ENCODE measurements around the gene GRM8.

The GRM8 gene

DNA sequence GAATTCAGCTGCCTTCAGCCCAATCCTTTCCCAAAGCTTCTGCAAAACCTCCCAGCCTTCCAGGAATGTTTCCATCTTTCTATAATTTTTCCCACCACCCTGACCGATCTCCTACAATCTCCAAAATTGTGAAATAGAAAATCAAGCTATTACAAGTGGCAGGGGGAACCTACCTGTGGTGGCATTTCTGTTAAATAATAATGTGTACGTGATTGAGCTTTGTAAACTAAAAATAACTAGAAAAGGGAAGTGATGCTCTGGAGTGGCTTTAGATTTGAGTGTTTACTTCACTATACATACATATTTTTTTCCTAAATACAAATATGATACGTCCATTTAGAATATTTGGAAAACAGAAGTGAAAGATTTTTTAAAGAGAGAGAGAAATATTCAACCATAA, 593.6 kb downstream of the GRM8 start:
- no peak overlapping the region for H3K18ac ChIP-seq (ENCODE audit: low read depth in 1 of 2, low read length in 2 of 2)
- no peak overlapping the region for H3K4ac ChIP-seq (ENCODE audit: low read depth in 1 of 2, low read length in 2 of 2)
- H3K36me3 ChIP-seq (ENCODE audit: control insufficient read depth in 1 of 2, insufficient read depth in 2 of 2, low read depth in 1 of 2, low read length in 2 of 2) = no peaks in the 10 kb centered on the region
- WGBS = no CpG with 5 or more reads among the region's 3 CpGs
- no peak overlapping the region for H2AFZ ChIP-seq (ENCODE audit: low read depth, low read length)
- H2BK120ac ChIP-seq (ENCODE audit: low read depth, low read length) = no peak overlapping the region
- H3K9ac ChIP-seq (ENCODE audit: low read length) = no peak overlapping the region
- no peak overlapping the region for H3K4me2 ChIP-seq (ENCODE audit: low read length, poor library complexity, severe bottlenecking)
- no peak overlapping the region for H3K14ac ChIP-seq (ENCODE audit: low read length in 2 of 2)
- H3K23ac ChIP-seq (ENCODE audit: low read length in 2 of 2) = no peak overlapping the region
- H3K9me3 ChIP-seq (ENCODE audit: control insufficient read depth, low read length) = no peaks in the 10 kb centered on the region
- no peak for DNase-seq
- H3K79me1 ChIP-seq (replicated peaks; ENCODE audit: low read length, poor library complexity, severe bottlenecking) = no peaks in the 10 kb centered on the region
- no peak overlapping the region for H2BK12ac ChIP-seq (ENCODE audit: low read length in 2 of 2)
- H3K27me3 ChIP-seq (ENCODE audit: control insufficient read depth in 1 of 2, insufficient read depth in 1 of 2, low read length in 2 of 2) = no peaks in the 10 kb centered on the region
- no peak overlapping the region for H4K8ac ChIP-seq (ENCODE audit: low read length)
- H2AK5ac ChIP-seq (ENCODE audit: low read length, severe bottlenecking) = no peak overlapping the region
- H3K27ac ChIP-seq (ENCODE audit: low read length, poor library complexity, severe bottlenecking) = no peak overlapping the region
- H4K91ac ChIP-seq (ENCODE audit: low read length) = no peak overlapping the region
- no peak overlapping the region for H2BK15ac ChIP-seq (ENCODE audit: low read depth, poor library complexity, severe bottlenecking)
- no peak overlapping the region for H2BK5ac ChIP-seq (ENCODE audit: low read depth, low read length, poor library complexity, severe bottlenecking)
- H3K4me3 ChIP-seq (ENCODE audit: insufficient read depth in 1 of 2, low read depth in 1 of 2, low read length in 2 of 2) = no peak overlapping the region
- H3K4me1 ChIP-seq (ENCODE audit: control insufficient read depth, insufficient read depth, low read depth, low read length) = no peaks in the 10 kb centered on the region

DNA sequence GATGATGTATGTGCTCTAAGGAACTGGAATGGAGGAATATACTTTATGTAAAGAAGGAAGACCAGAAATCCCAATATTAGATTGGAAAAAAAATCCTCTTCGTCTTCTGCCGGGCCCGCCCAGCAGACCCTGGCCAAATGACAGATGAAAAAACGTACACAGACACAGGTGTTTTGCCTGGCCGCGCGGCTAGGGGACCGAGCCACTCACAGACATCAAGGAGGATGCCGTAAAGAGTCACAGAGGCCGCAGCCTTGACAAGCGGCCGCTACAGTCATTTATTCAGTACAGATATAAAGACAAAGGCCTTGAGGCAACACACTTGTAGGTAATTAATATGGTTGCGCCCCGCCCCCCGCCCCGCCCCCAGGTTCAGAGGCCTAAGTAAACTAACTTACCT, 594.1 kb downstream of the GRM8 start:
- Histone ChIP-seq H3K4me3 (ENCODE audit: insufficient read depth in 1 of 2, low read depth in 1 of 2, low read length in 2 of 2) (no peak overlapping the region), H2BK15ac (ENCODE audit: low read depth, poor library complexity, severe bottlenecking) (no peak overlapping the region), H3K36me3 (ENCODE audit: control insufficient read depth in 1 of 2, insufficient read depth in 2 of 2, low read depth in 1 of 2, low read length in 2 of 2) (no peaks in the 10 kb centered on the region), H3K79me1 (replicated peaks; ENCODE audit: low read length, poor library complexity, severe bottlenecking) (no peaks in the 10 kb centered on the region), H3K4ac (ENCODE audit: low read depth in 1 of 2, low read length in 2 of 2) (no peak overlapping the region), H3K9ac (ENCODE audit: low read length) (no peak overlapping the region), H3K27me3 (ENCODE audit: control insufficient read depth in 1 of 2, insufficient read depth in 1 of 2, low read length in 2 of 2) (no peaks in the 10 kb centered on the region), H3K4me1 (ENCODE audit: control insufficient read depth, insufficient read depth, low read depth, low read length) (no peaks in the 10 kb centered on the region), H2BK120ac (ENCODE audit: low read depth, low read length) (no peak overlapping the region), H2BK12ac (ENCODE audit: low read length in 2 of 2) (no peak overlapping the region), H3K27ac (ENCODE audit: low read length, poor library complexity, severe bottlenecking) (no peak overlapping the region), H3K18ac (ENCODE audit: low read depth in 1 of 2, low read length in 2 of 2) (no peak overlapping the region), H4K91ac (ENCODE audit: low read length) (no peak overlapping the region), H2AFZ (ENCODE audit: low read depth, low read length) (no peak overlapping the region), H3K23ac (ENCODE audit: low read length in 2 of 2) (no peak overlapping the region), H3K9me3 (ENCODE audit: control insufficient read depth, low read length) (no peaks in the 10 kb centered on the region), H3K14ac (ENCODE audit: low read length in 2 of 2) (no peak overlapping the region), H2BK5ac (ENCODE audit: low read depth, low read length, poor library complexity, severe bottlenecking) (no peak overlapping the region), H2AK5ac (ENCODE audit: low read length, severe bottlenecking) (no peak overlapping the region), H4K8ac (ENCODE audit: low read length) (no peak overlapping the region), H3K4me2 (ENCODE audit: low read length, poor library complexity, severe bottlenecking) (no peak overlapping the region)
- DNase-seq = no peak
- WGBS = 91% methylated on average over 16 of the region's 16 CpGs

DNA sequence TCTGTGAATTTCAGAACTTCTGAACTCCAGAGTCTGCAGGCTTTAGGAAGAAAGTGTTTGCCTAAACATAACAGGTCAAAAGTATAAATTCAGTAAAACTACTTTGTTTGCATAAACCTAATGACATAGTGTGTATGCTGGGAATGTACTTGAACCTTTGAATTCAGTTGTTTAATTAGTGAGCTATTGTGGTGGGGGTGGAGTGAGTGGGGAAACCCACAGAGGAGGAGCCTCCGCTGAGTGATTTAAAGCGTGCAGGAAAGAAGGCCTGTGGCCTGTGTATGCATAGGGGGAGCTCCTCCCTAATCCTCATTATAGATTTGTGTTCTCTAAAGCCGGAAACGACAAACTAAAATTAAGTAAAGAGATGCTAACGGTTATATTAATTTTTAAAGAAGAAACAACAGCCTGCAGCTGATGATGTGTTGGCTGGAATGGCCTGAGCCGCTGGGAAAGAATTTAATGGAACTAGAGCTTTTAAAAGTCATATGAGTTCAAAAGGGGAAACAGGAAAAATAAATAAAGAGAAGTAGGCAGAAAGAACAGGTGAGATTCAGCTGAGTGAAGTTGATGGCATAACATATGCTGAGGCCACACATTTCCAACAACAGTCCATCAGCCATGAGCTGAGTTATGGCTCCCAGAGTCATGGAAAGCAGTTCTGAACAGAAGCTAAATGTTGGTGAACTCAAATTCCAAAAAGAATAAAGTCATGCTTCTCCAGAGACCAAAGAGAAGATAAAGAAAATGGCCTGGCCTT, 595.0 kb downstream of the GRM8 start:
- no peak overlapping the region for H3K23ac ChIP-seq (ENCODE audit: low read length in 2 of 2)
- no peak overlapping the region for H3K4ac ChIP-seq (ENCODE audit: low read depth in 1 of 2, low read length in 2 of 2)
- H3K14ac ChIP-seq (ENCODE audit: low read length in 2 of 2) = no peak overlapping the region
- H3K4me3 ChIP-seq (ENCODE audit: insufficient read depth in 1 of 2, low read depth in 1 of 2, low read length in 2 of 2) = no peak overlapping the region
- no peaks in the 10 kb centered on the region for H3K4me1 ChIP-seq (ENCODE audit: control insufficient read depth, insufficient read depth, low read depth, low read length)
- H2AFZ ChIP-seq (ENCODE audit: low read depth, low read length) = no peak overlapping the region
- H2BK12ac ChIP-seq (ENCODE audit: low read length in 2 of 2) = no peak overlapping the region
- no peak for DNase-seq
- no peak overlapping the region for H4K8ac ChIP-seq (ENCODE audit: low read length)
- H3K27ac ChIP-seq (ENCODE audit: low read length, poor library complexity, severe bottlenecking) = no peak overlapping the region
- H2BK5ac ChIP-seq (ENCODE audit: low read depth, low read length, poor library complexity, severe bottlenecking) = no peak overlapping the region
- no peaks in the 10 kb centered on the region for H3K36me3 ChIP-seq (ENCODE audit: control insufficient read depth in 1 of 2, insufficient read depth in 2 of 2, low read depth in 1 of 2, low read length in 2 of 2)
- no peak overlapping the region for H3K4me2 ChIP-seq (ENCODE audit: low read length, poor library complexity, severe bottlenecking)
- no peaks in the 10 kb centered on the region for H3K79me1 ChIP-seq (replicated peaks; ENCODE audit: low read length, poor library complexity, severe bottlenecking)
- no peak overlapping the region for H2BK120ac ChIP-seq (ENCODE audit: low read depth, low read length)
- H3K9me3 ChIP-seq (ENCODE audit: control insufficient read depth, low read length) = no peaks in the 10 kb centered on the region
- no peak overlapping the region for H2BK15ac ChIP-seq (ENCODE audit: low read depth, poor library complexity, severe bottlenecking)
- H3K27me3 ChIP-seq (ENCODE audit: control insufficient read depth in 1 of 2, insufficient read depth in 1 of 2, low read length in 2 of 2) = no peaks in the 10 kb centered on the region
- no peak overlapping the region for H3K18ac ChIP-seq (ENCODE audit: low read depth in 1 of 2, low read length in 2 of 2)
- no peak overlapping the region for H2AK5ac ChIP-seq (ENCODE audit: low read length, severe bottlenecking)
- WGBS = 90% methylated on average over 5 of the region's 6 CpGs
- no peak overlapping the region for H4K91ac ChIP-seq (ENCODE audit: low read length)
- H3K9ac ChIP-seq (ENCODE audit: low read length) = no peak overlapping the region

DNA sequence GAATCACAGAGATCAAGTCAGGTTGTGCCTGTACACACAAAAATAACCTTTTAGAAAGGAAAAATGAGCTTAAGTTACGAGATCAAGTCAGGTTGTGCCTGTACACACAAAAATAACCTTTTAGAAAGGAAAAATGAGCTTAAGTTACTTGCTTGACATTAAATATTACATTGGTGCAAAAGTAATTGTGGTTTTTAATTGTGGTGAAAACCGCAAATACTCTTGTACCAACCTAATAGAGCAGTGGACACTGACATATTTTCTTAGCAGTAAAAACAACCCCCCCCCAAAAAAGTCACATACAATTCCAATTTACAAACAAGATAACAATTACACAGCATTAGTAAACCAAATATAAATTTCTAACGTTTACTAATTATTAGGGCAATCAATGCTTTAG, 595.6 kb downstream of the GRM8 start:
- H3K4me1 ChIP-seq (ENCODE audit: control insufficient read depth, insufficient read depth, low read depth, low read length) = no peaks in the 10 kb centered on the region
- no peak overlapping the region for H2BK5ac ChIP-seq (ENCODE audit: low read depth, low read length, poor library complexity, severe bottlenecking)
- H2BK12ac ChIP-seq (ENCODE audit: low read length in 2 of 2) = no peak overlapping the region
- DNase-seq = no peak
- no peak overlapping the region for H3K18ac ChIP-seq (ENCODE audit: low read depth in 1 of 2, low read length in 2 of 2)
- WGBS = 83% methylated on average over 1 of the region's 3 CpGs
- H2BK15ac ChIP-seq (ENCODE audit: low read depth, poor library complexity, severe bottlenecking) = no peak overlapping the region
- H3K4ac ChIP-seq (ENCODE audit: low read depth in 1 of 2, low read length in 2 of 2) = no peak overlapping the region
- no peaks in the 10 kb centered on the region for H3K9me3 ChIP-seq (ENCODE audit: control insufficient read depth, low read length)
- H3K14ac ChIP-seq (ENCODE audit: low read length in 2 of 2) = no peak overlapping the region
- H2AFZ ChIP-seq (ENCODE audit: low read depth, low read length) = no peak overlapping the region
- H3K23ac ChIP-seq (ENCODE audit: low read length in 2 of 2) = no peak overlapping the region
- no peaks in the 10 kb centered on the region for H3K27me3 ChIP-seq (ENCODE audit: control insufficient read depth in 1 of 2, insufficient read depth in 1 of 2, low read length in 2 of 2)
- no peak overlapping the region for H3K4me2 ChIP-seq (ENCODE audit: low read length, poor library complexity, severe bottlenecking)
- H3K79me1 ChIP-seq (replicated peaks; ENCODE audit: low read length, poor library complexity, severe bottlenecking) = no peaks in the 10 kb centered on the region
- no peak overlapping the region for H4K91ac ChIP-seq (ENCODE audit: low read length)
- H3K9ac ChIP-seq (ENCODE audit: low read length) = no peak overlapping the region
- no peak overlapping the region for H2BK120ac ChIP-seq (ENCODE audit: low read depth, low read length)
- H3K36me3 ChIP-seq (ENCODE audit: control insufficient read depth in 1 of 2, insufficient read depth in 2 of 2, low read depth in 1 of 2, low read length in 2 of 2) = no peaks in the 10 kb centered on the region
- no peak overlapping the region for H3K27ac ChIP-seq (ENCODE audit: low read length, poor library complexity, severe bottlenecking)
- H4K8ac ChIP-seq (ENCODE audit: low read length) = no peak overlapping the region
- H3K4me3 ChIP-seq (ENCODE audit: insufficient read depth in 1 of 2, low read depth in 1 of 2, low read length in 2 of 2) = no peak overlapping the region
- no peak overlapping the region for H2AK5ac ChIP-seq (ENCODE audit: low read length, severe bottlenecking)

Measured in mesenchymal stem cell (in vitro differentiated cells and primary cell).